ENCODE measurements around the gene MRPL20. TPM values are rescaled to one million over a fixed set of nuclear protein-coding genes. Genes with fewer than 3 reads are reported as not detected.

Gene MRPL20
- total and polyA plus RNA-seq, 9 of the 15 experiments (the other 6 are each of a cell fraction or from before 2014, with no cell fraction given), result 180 to 671 (median 229) TPM

DNA sequence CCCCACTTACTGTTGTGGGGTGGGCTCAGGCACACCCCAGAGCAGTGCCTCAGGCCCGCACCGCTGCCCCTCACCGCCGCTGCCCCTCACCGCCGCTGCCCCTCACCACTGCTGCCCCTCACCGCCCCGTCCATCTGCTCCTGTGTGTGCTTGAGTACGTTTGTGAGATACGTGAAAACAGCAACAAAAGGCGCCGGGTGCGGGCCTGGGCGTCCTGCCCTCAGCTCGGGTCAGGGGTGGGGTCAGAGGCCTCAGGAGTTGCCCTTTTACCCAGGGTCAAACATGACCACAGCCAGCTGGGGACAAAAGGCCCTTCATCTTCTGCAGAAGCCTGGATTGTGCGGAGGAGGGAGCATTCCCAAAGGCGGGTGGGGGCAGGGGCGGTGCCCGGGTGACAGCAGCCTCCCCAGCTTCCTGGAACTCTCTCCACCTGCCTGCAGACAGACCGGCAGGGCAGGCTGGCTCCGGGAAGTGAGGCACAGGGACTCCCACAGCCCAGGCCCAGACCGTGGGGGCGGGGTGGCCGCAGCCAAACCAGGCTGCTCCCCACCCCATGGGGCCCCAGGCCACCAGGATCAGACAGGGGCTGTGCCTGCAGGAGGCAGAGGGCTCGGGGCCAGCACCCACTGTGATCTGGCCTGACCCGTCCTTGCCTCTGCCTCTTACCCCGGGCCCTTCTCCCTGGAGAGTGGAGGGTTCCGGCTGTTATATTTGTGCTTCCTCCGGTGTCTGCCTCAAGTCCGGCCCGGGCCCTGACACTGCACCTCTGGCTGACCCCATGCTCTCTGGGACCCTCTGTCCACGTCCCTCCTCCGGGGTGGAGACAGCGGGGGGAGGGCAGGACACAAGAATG lies 26.1 kb upstream of the MRPL20 start (continued):
- TF ChIP-seq DNMT1 (IDR thresholded peaks at IDR 0.05) (no peak), SMARCE1 (IDR thresholded peaks at IDR 0.05) (0 out of 2 replicates have a peak, but pooled peaks have one; percentile 35), HBP1 (CRISPR knock-in tag; IDR thresholded peaks at IDR 0.05) (peak; percentile 61; the same call in 1 of the 2 replicates), ZFP36 (IDR thresholded peaks at IDR 0.05; ENCODE audit: low read depth, low read length, partially characterized antibody) (peak; percentile 57), CBFA2T3 (IDR thresholded peaks at IDR 0.05) (peak; percentile 54), MCM7 (IDR thresholded peaks at IDR 0.05) (no peak), RB1 (IDR thresholded peaks at IDR 0.05; ENCODE audit: low read depth) (peak; percentile 59; the same call in 1 of the 2 replicates), ETV1 (tag; conservative IDR thresholded peaks at IDR 0.05; ENCODE audit: low read depth) (peak; percentile 48), L3MBTL2 (IDR thresholded peaks at IDR 0.05) (peak; percentile 75), ZNF79 (CRISPR knock-in tag; IDR thresholded peaks at IDR 0.05; ENCODE audit: low read depth) (0 out of 2 replicates have a peak, but pooled peaks have one; percentile 28), IFI16 (CRISPR knock-in tag; IDR thresholded peaks at IDR 0.05) (no peak), EP300 (IDR thresholded peaks at IDR 0.05; ENCODE audit: low read length) (peak; percentile 59; the same call in 1 of the 2 replicates), ETV5 (CRISPR knock-in tag; IDR thresholded peaks at IDR 0.05; ENCODE audit: low read depth) (peak; percentile 73; the same call in 1 of the 2 replicates), HNRNPLL (IDR thresholded peaks at IDR 0.05; ENCODE audit: low read depth, low read length, poor library complexity, severe bottlenecking) (peak; percentile 56), VEZF1 (CRISPR knock-in tag; IDR thresholded peaks at IDR 0.05) (peak; percentile 92), YBX1 (IDR thresholded peaks at IDR 0.05) (no peak), ILF3 (IDR thresholded peaks at IDR 0.05; ENCODE audit: borderline replicate concordance) (no peak)
- TF ChIP-seq, protein P1, sequence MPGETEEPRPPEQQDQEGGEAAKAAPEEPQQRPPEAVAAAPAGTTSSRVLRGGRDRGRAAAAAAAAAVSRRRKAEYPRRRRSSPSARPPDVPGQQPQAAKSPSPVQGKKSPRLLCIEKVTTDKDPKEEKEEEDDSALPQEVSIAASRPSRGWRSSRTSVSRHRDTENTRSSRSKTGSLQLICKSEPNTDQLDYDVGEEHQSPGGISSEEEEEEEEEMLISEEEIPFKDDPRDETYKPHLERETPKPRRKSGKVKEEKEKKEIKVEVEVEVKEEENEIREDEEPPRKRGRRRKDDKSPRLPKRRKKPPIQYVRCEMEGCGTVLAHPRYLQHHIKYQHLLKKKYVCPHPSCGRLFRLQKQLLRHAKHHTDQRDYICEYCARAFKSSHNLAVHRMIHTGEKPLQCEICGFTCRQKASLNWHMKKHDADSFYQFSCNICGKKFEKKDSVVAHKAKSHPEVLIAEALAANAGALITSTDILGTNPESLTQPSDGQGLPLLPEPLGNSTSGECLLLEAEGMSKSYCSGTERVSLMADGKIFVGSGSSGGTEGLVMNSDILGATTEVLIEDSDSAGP (CRISPR knock-in tag; IDR thresholded peaks at IDR 0.05), result 0 out of 2 replicates have a peak, but pooled peaks have one; percentile 21
- TF ChIP-seq, protein P2, sequence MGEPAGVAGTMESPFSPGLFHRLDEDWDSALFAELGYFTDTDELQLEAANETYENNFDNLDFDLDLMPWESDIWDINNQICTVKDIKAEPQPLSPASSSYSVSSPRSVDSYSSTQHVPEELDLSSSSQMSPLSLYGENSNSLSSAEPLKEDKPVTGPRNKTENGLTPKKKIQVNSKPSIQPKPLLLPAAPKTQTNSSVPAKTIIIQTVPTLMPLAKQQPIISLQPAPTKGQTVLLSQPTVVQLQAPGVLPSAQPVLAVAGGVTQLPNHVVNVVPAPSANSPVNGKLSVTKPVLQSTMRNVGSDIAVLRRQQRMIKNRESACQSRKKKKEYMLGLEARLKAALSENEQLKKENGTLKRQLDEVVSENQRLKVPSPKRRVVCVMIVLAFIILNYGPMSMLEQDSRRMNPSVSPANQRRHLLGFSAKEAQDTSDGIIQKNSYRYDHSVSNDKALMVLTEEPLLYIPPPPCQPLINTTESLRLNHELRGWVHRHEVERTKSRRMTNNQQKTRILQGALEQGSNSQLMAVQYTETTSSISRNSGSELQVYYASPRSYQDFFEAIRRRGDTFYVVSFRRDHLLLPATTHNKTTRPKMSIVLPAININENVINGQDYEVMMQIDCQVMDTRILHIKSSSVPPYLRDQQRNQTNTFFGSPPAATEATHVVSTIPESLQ (CRISPR knock-in tag; IDR thresholded peaks at IDR 0.05), result peak; percentile 76; the same call in 1 of the 2 replicates
